Fibroblast of mammary gland (primary cell): ENCODE results near the gene TPM4.

ENCODE experiments used
- DNase-seq: peaks from one replicate; pipeline ENCODE4 v3.0.0-alpha.2; 2010; ENCODE audit warnings: low read depth
- H3K4me3 ChIP-seq: 2 replicates; pipeline ENCODE4 v1.5.1; 2011; ENCODE audit warnings: low read depth, mild to moderate bottlenecking, low read length, moderate library complexity; ENCODE audit not compliant: control insufficient read depth
- TF ChIP-seq, protein P1 (sequence below): conservative IDR thresholded peaks from 2 replicates; pipeline ENCODE4 v1.5.1; 2011; ENCODE audit warnings: low read depth, low read length, inconsistent platforms; ENCODE audit not compliant: control insufficient read depth, insufficient read depth

TPM4 gene

DNA sequence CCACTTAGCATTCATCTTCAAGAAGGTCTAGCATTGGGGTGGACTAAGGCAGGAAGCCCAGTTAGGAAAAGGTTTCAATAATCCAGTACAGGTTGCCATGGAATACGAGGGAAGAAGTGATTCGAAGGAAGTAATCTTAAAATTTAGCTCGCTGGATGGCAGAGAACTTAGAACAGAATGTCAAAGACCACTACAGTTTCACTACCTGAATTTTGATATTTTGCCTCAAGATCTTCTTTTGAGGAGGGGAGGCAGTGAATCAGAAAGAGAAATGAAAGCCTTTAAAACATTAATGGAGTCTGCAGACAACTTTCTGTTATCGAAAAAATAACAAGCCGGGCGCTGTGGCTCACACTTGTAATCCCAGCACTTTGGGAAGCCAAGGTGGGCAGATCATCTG lies 28.4 kb downstream of the TPM4 start:
- TF ChIP-seq, protein P1, sequence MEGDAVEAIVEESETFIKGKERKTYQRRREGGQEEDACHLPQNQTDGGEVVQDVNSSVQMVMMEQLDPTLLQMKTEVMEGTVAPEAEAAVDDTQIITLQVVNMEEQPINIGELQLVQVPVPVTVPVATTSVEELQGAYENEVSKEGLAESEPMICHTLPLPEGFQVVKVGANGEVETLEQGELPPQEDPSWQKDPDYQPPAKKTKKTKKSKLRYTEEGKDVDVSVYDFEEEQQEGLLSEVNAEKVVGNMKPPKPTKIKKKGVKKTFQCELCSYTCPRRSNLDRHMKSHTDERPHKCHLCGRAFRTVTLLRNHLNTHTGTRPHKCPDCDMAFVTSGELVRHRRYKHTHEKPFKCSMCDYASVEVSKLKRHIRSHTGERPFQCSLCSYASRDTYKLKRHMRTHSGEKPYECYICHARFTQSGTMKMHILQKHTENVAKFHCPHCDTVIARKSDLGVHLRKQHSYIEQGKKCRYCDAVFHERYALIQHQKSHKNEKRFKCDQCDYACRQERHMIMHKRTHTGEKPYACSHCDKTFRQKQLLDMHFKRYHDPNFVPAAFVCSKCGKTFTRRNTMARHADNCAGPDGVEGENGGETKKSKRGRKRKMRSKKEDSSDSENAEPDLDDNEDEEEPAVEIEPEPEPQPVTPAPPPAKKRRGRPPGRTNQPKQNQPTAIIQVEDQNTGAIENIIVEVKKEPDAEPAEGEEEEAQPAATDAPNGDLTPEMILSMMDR: no peak
- DNase-seq: peak; percentile 42
- no peak overlapping the region for H3K4me3 ChIP-seq

DNA sequence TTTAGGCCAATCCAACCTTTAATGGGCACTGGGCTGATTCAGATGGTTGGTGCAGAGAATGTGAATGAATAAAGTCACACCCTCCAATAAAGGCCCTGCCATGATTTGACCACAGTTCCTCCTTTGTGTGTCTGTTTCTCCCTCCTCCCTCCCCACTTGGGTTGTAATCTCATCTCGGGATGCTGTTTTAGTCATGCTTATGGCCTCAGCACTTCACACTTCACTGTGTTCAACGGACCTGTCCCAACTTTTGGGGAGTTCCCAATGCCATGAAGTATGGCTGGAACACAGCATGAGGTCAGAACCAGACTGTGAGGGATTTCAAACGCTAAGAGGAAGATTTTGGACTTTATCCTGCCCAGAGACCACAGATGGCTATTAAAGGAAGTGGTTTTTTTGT lies 29.8 kb downstream of the TPM4 start:
- TF ChIP-seq, protein P1: no peak
- no peak overlapping the region for H3K4me3 ChIP-seq
- DNase-seq: peak; percentile 58

DNA sequence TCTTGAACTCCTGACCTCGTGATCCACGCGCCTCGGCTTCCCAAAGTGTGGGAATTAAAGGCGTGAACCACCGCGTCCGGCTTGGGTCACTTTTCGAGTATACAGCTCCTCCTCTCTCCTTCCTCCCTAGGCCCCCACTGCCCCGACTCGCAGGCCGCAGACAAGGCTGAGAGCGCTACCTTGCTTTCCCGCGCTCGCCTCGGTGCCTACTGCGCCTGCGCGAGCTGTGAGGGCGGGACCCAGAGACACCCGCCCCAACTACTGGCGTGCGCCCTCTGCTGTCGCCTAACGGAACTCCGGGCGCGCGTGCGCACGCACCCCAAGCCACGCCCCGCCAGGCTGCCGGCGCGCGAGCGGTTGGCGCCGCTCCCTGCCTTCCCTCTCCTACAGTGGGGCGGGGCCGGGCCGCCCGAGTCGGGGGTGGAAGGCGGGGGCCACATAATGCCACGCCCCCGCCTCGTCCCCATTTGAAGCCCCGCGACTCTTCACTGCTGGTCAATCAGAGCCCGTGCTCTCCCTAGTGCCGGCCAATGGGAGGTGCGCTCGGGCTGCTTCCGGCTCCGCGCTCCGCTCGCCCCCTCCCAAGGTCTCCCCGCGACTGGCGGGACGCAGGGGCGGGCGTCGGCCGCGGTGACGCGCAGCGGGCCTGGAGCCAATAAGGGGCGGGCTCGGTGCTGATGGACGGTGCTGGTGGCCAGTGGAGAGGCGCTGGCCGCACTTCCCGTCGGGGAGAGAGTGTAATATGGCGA lies 35.0 kb downstream of the TPM4 start, which contains the start of gene RAB8A:
Gene RAB8A (plus strand): TSS at position 730 of the 749 bp plus-strand sequence. CDS start 13 bp downstream, at position 743.
- TF ChIP-seq, protein P1: peak; percentile 62
- H3K4me3 ChIP-seq: peak within 1 kb of the TSS; percentile 93
- DNase-seq: peak; percentile 98

DNA sequence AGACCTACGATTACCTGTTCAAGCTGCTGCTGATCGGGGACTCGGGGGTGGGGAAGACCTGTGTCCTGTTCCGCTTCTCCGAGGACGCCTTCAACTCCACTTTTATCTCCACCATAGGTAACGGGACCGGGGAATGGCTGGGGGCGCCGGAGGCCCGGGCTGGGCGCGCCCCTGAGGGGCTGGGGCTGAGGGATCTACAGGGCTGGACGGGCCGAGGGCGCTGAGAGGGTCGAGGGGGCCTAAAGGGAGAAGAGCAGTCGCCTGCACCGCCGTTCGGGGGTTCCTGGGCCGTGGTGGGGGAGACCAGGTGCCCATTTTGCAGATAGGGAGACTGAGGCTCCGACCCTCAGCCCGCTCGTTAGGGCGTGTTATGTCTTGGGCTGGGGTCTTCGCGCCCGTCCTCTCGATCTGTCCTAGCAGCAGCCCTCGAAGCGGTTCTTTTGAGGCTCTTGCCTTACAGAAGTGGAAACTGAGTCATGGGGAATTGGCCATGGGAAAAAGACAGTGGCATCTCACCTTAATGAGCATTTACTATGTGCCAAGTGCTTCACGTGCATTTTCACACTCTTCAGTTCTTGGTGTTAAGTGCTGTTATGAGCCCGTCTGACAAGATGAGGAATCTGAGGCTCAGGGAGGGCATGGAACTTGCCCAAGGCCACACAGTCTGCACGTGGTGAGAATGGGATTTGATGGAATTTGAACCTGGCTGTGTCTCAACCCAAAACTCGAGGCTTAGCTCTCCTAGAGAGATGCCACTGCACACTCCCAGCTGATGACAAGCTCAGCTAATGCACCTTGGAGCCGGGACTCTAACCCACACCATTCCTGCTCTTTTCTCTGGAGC lies 35.8 kb downstream of the TPM4 start:
- peak overlapping the region; percentile 93 for H3K4me3 ChIP-seq
- DNase-seq: no peak
- TF ChIP-seq, protein P1: no peak

DNA sequence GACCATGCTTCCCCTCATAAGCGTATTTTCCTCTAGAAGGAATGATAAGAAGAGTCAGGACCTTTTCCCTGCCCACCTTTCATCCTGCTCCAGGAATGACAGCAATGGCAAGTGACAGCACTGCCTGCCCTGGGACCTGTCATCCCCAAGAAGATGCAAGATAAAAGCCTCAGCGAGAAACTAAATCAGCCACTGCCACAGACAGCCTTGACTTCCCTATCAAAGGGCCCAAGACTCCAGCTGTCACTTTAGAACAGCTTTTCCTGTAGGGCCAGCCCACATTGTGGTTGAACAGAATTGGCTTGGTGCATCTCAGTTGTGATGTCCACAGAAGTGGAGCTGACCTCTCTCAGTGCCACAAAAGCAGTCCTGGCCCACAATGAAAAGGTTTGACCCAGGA lies 36.5 kb downstream of the TPM4 start:
- DNase-seq: no peak
- H3K4me3 ChIP-seq: peak overlapping the region; percentile 93
- TF ChIP-seq, protein P1: no peak

DNA sequence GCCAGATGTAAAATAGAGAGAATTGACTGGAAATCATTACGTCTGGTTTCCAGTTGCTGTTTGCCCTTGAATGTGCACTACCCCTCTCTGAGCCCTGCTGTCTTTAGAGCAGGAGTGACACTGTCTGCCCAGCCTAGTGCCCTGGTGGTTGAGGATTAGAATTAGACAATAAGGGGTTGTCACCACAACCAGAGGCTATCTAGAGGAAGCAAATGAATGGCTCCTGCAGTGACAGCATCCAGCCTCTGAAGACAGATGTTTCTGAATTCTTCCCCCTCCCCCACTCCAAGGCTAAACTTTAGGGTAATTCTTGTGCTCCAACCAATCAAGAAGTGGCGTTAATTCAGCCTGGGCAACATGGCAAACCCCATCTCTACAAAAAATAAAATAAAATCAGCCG lies 37.4 kb downstream of the TPM4 start:
- H3K4me3 ChIP-seq: no peak overlapping the region
- DNase-seq: no peak

More for the DNA sequence above, 37.4 kb downstream of the TPM4 start:
- TF ChIP-seq, protein P1: no peak
